Measurements from ENCODE around the gene KCTD3. TPM values are rescaled to one million over a fixed set of nuclear protein-coding genes. Genes with fewer than 3 reads are reported as not detected.

Gene KCTD3
- total and polyA plus RNA-seq, 2 of the 13 experiments (the other 11 are each of a cell fraction or from before 2014, with no cell fraction given): 49.8 to 68.1 TPM

GRCh38 chr1:215566556-215567490 lies at the start of gene KCTD3 (continued):
- TF ChIP-seq, protein P1, sequence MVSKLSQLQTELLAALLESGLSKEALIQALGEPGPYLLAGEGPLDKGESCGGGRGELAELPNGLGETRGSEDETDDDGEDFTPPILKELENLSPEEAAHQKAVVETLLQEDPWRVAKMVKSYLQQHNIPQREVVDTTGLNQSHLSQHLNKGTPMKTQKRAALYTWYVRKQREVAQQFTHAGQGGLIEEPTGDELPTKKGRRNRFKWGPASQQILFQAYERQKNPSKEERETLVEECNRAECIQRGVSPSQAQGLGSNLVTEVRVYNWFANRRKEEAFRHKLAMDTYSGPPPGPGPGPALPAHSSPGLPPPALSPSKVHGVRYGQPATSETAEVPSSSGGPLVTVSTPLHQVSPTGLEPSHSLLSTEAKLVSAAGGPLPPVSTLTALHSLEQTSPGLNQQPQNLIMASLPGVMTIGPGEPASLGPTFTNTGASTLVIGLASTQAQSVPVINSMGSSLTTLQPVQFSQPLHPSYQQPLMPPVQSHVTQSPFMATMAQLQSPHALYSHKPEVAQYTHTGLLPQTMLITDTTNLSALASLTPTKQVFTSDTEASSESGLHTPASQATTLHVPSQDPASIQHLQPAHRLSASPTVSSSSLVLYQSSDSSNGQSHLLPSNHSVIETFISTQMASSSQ (IDR thresholded peaks at IDR 0.05; ENCODE audit: low read depth): no peak
- TF ChIP-seq, protein P1 (CRISPR knock-in tag; IDR thresholded peaks at IDR 0.05; ENCODE audit: borderline replicate concordance): 0 out of 2 replicates have a peak, but pooled peaks have one; percentile 45
- TF ChIP-seq ELF1 (CRISPR knock-in tag; IDR thresholded peaks at IDR 0.05) (no peak; the same call in none of the 2 replicates), FOXP1 (IDR thresholded peaks at IDR 0.05) (no peak), FOXP1 (CRISPR knock-in tag; IDR thresholded peaks at IDR 0.05) (no peak), NFRKB (IDR thresholded peaks at IDR 0.05) (no peak), NBN (conservative IDR thresholded peaks at IDR 0.05) (no peak), ZNF572 (CRISPR knock-in tag; IDR thresholded peaks at IDR 0.05) (no peak), ZNF558 (CRISPR knock-in tag; IDR thresholded peaks at IDR 0.05; ENCODE audit: borderline replicate concordance) (0 out of 2 replicates have a peak, but pooled peaks have one; percentile 19), KAT7 (CRISPR knock-in tag; IDR thresholded peaks at IDR 0.05; ENCODE audit: borderline replicate concordance) (peak; percentile 98), ZNF256 (CRISPR knock-in tag; conservative IDR thresholded peaks at IDR 0.05) (no peak), ZNF354B (CRISPR knock-in tag; IDR thresholded peaks at IDR 0.05) (0 out of 2 replicates have a peak, but pooled peaks have one; percentile 70), SMAD9 (CRISPR knock-in tag; IDR thresholded peaks at IDR 0.05) (no peak), ZNF775 (CRISPR knock-in tag; IDR thresholded peaks at IDR 0.05; ENCODE audit: borderline replicate concordance) (no peak), ZIK1 (CRISPR knock-in tag; IDR thresholded peaks at IDR 0.05; ENCODE audit: borderline replicate concordance, low read depth) (no peak), KLF12 (CRISPR knock-in tag; IDR thresholded peaks at IDR 0.05; ENCODE audit: borderline replicate concordance) (0 out of 2 replicates have a peak, but pooled peaks have one; percentile 38), SRSF9 (IDR thresholded peaks at IDR 0.05; ENCODE audit: borderline replicate concordance, insufficient read depth, low read depth, low read length, poor library complexity, severe bottlenecking) (no peak), SRSF4 (IDR thresholded peaks at IDR 0.05; ENCODE audit: low read depth, low read length, poor library complexity, severe bottlenecking) (no peak), GMEB1 (CRISPR knock-in tag; IDR thresholded peaks at IDR 0.05; ENCODE audit: borderline replicate concordance) (peak; percentile 61; the same call in 1 of the 2 replicates), POLR2G (IDR thresholded peaks at IDR 0.05; ENCODE audit: low read depth, low read length) (peak; percentile 94), CREBL2 (CRISPR knock-in tag; IDR thresholded peaks at IDR 0.05; ENCODE audit: borderline replicate concordance) (no peak), HNRNPUL1 (IDR thresholded peaks at IDR 0.05; ENCODE audit: low read depth, low read length) (no peak), RXRA (CRISPR knock-in tag; IDR thresholded peaks at IDR 0.05) (peak; percentile 62; the same call in 1 of the 2 replicates), ZNF788 (CRISPR knock-in tag; IDR thresholded peaks at IDR 0.05; ENCODE audit: borderline replicate concordance) (peak; percentile 60; the same call in 1 of the 2 replicates)

Data from HepG2 (cell line).